Measurements from ENCODE around the gene DTNA.

The DTNA gene

DNA sequence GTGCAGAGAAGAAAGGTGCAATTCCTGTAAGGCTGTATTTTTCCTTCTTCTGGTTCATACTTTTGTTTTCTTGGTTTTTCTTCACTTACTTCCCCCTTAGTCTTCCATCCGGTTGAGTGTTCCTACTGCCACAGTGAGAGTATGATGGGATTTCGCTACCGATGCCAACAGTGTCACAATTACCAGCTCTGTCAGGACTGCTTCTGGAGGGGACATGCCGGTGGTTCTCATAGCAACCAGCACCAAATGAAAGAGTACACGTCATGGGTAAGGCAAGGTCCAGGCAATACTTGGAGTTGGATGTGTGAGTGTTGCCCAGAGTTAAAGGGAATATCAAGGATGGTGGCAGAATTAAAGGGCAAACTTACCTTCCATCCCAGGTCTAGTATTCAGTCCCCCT, 108.0 kb downstream of the DTNA start:
- in situ Hi-C loops (cut with HindIII; ENCODE audit: low sequenced_read_pairs), result no loop called here
- H3K4me3 ChIP-seq (ENCODE audit: low read depth, low read length), result no peak overlapping the region
- no peak for DNase-seq (ENCODE audit: low read depth)
- TF ChIP-seq, protein P1, sequence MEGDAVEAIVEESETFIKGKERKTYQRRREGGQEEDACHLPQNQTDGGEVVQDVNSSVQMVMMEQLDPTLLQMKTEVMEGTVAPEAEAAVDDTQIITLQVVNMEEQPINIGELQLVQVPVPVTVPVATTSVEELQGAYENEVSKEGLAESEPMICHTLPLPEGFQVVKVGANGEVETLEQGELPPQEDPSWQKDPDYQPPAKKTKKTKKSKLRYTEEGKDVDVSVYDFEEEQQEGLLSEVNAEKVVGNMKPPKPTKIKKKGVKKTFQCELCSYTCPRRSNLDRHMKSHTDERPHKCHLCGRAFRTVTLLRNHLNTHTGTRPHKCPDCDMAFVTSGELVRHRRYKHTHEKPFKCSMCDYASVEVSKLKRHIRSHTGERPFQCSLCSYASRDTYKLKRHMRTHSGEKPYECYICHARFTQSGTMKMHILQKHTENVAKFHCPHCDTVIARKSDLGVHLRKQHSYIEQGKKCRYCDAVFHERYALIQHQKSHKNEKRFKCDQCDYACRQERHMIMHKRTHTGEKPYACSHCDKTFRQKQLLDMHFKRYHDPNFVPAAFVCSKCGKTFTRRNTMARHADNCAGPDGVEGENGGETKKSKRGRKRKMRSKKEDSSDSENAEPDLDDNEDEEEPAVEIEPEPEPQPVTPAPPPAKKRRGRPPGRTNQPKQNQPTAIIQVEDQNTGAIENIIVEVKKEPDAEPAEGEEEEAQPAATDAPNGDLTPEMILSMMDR (IDR thresholded peaks at IDR 0.05; ENCODE audit: low read depth, low read length, missing control alignments), result no peak

DNA sequence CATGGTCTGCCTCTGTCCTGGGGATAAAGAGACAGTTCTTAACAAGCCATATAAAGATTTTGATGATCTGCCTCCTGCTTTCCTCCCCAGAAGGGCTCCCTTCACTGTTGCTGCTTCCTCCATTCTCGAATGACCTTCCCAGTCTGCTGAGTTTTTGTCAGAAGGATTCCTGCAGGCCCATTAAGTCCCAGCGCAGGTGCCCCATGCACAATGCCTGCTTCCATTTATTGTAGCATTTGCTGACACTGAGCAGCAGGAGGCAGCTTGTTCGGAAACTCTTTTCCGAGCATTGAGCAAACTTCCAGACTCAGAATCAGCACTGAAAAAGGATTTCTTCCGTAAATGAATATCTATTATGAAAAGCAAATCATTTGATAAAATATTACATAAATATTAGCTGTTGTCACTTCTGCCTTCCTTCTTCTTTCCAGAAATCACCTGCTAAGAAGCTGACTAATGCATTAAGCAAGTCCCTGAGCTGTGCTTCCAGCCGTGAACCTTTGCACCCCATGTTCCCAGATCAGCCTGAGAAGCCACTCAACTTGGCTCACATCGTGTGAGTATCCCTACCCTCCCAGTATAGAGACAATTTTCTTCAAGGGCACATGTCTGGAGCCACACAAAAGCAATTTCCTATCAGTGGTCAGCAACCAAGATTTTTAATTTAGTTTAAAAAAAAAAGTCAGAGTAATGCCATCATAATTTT, 110.4 kb downstream of the DTNA start:
- in situ Hi-C loops (cut with HindIII; ENCODE audit: low sequenced_read_pairs), result no loop called here
- H3K4me3 ChIP-seq (ENCODE audit: low read depth, low read length), result no peak overlapping the region
- DNase-seq (ENCODE audit: low read depth), result no peak
- TF ChIP-seq, protein P1 (IDR thresholded peaks at IDR 0.05; ENCODE audit: low read depth, low read length, missing control alignments), result no peak

DNA sequence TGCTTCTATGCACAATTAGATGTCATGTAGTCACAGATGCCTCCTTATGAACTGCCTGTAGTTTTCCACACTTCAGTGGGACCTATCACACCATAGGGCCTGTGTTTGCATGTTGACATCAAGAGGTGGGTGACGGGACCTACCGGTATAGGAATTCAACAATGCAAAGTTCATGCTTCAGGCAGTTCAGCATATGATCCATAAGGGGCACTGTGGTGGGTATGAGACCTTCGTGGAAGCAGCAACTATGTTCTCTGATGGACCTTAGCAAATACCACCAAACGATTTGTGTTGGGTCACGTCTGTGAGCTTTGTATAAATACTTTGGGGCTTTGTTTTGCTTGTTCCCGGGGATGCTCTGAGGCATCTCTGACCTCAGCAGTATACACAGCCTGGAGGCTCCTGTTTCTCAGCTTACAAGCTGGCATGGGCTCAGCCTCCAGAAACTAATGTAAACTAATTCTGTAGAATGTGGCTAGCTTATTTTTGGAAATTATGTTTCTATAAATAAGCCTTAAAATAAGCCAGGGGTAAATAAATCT, 111.6 kb downstream of the DTNA start:
- no peak overlapping the region for H3K4me3 ChIP-seq (ENCODE audit: low read depth, low read length)
- TF ChIP-seq, protein P1 (IDR thresholded peaks at IDR 0.05; ENCODE audit: low read depth, low read length, missing control alignments), result peak; percentile 15
- DNase-seq (ENCODE audit: low read depth), result no peak
- in situ Hi-C loops (cut with HindIII; ENCODE audit: low sequenced_read_pairs), result no loop called here

DNA sequence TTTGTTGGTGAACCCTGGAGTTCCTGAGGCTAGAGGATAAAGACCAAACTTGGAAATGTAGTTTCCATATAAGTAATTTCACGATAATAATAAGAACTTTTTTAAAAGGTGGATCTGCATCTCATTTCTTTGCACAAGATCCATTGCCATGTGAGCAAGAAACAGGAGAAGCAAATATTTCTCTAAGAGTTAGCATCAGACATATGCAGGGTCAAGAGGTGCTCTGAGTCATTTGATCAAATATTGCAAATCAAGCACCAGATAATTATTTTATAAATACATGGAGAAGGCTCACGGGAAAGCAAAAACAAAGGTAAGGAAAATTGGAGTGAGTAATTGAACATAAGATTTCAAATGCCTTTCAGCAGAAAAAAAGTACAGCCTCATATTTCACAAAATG, 118.0 kb downstream of the DTNA start:
- no peak overlapping the region for H3K4me3 ChIP-seq (ENCODE audit: low read depth, low read length)
- in situ Hi-C loops (cut with HindIII; ENCODE audit: low sequenced_read_pairs), result no loop called here
- TF ChIP-seq, protein P1 (IDR thresholded peaks at IDR 0.05; ENCODE audit: low read depth, low read length, missing control alignments), result no peak
- no peak for DNase-seq (ENCODE audit: low read depth)

DNA sequence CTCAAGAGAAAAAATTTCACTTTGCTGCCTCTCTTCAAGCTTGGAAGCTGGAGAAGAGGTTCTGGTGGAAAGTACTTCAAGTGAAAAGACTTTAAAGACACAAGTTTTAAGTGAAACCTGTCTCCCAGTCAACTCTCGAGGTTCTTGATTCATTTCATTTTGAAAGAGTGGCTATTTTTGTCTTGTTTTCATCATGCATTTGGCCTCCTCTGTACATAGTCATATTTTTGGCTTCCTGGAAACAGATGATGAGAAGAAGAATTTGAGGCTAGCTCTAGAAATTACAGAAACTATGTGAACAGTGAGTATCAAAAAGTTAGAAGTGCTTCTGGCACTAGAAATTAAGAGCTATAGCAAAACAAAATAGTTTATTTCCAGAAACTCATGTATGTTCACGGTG, 124.8 kb downstream of the DTNA start:
- TF ChIP-seq, protein P1 (IDR thresholded peaks at IDR 0.05; ENCODE audit: low read depth, low read length, missing control alignments), result no peak
- no peak overlapping the region for H3K4me3 ChIP-seq (ENCODE audit: low read depth, low read length)
- in situ Hi-C loops (cut with HindIII; ENCODE audit: low sequenced_read_pairs), result no loop called here
- no peak for DNase-seq (ENCODE audit: low read depth)

DNA sequence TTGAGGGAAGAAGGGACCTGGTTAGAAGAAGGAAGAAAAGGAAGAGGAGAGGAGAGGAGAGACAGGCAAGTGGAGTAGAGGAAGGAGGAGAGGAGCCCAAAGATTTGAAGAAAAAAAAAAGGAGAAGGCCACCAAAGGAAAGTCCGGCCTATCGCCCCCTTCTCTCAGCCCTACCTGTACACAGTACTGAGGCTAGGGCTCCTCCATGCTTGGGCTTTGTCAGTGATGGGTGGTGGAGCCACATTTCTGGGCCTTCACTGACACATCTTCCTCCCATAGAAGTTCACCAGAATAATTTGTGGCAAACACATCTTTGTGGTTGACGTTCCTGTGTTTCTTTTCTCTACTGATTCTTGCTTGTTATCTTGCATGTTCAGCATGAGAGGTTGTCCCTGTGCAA, 125.4 kb downstream of the DTNA start:
- TF ChIP-seq, protein P1 (IDR thresholded peaks at IDR 0.05; ENCODE audit: low read depth, low read length, missing control alignments), result no peak
- no peak overlapping the region for H3K4me3 ChIP-seq (ENCODE audit: low read depth, low read length)
- in situ Hi-C loops (cut with HindIII; ENCODE audit: low sequenced_read_pairs), result no loop called here
- DNase-seq (ENCODE audit: low read depth), result no peak
